NT2/D1 (cell line): ENCODE results near the gene MED15.

Experiments
- YY1 ChIP-seq: IDR thresholded peaks from 2 replicates; pipeline ENCODE4 v1.6.1; 2011; ENCODE audit not compliant: insufficient read length, insufficient read depth
- ZNF274 ChIP-seq: IDR thresholded peaks from 2 replicates; pipeline ENCODE4 v1.6.1; 2011; ENCODE audit warnings: mild to moderate bottlenecking, low read depth, low read length

DNA sequence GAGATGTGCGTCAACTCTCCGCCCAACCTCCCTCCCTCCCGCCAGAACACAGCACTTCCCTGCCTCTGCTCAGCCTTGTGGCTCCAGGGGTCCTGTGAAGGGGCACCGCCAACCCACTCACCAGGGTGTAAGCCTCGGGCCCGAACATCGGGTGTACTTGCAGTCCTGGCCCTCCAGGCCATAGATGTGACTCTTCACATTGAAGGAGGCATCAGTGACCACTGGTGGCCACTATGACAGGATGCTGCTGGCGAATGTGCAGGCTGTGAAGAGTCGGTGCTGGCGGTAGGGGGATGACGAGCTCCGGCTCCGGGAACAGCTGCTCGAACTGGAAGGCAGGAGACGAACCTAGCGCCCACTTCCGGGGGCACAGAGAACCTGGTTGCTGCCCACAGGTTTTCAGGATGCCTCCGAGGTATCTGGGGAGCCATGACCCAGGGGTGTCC is 97.4 kb downstream of the MED15 start:
- TF ChIP-seq YY1, result no peak
- no peak for TF ChIP-seq ZNF274
